Smooth muscle cell (in vitro differentiated cells): Measurements from ENCODE around the gene CYGB. TPM values are rescaled to one million over a fixed set of nuclear protein-coding genes. Genes with fewer than 3 reads are reported as not detected.

Experiments
- DNase-seq: peaks from one replicate; lab custom pipeline; 2025; ENCODE audit not compliant: unreplicated experiment; lab: John Stamatoyannopoulos, UW
- H2AFZ ChIP-seq: fragments of 200-600 bp; sonication (generic); 2 replicates; pipeline ENCODE4 v1.6.0; 2016; ENCODE audit warnings: antibody characterized with exemption, low read depth, mild to moderate bottlenecking
- H3F3A ChIP-seq: fragments of 200-600 bp; sonication (generic); 2 replicates; pipeline ENCODE4 v1.6.0; 2017; ENCODE audit warnings: antibody characterized with exemption, low read depth
- H3K27ac ChIP-seq: fragments of 200-600 bp; sonication (generic); 2 replicates; pipeline ENCODE4 v1.5.1; 2016; ENCODE audit warnings: low read depth, mild to moderate bottlenecking
- H3K27me3 ChIP-seq: fragments of 200-600 bp; sonication (generic); 2 replicates; pipeline ENCODE4 v1.6.1; 2016; ENCODE audit warnings: low read depth, mild to moderate bottlenecking
- H3K36me3 ChIP-seq: fragments of 200-600 bp; sonication (generic); 2 replicates; pipeline ENCODE4 v1.5.1; 2016; ENCODE audit warnings: low read depth
- H3K4me1 ChIP-seq: fragments of 200-600 bp; sonication (generic); 2 replicates; pipeline ENCODE4 v1.5.1; 2016; ENCODE audit warnings: low read depth
- H3K4me2 ChIP-seq: fragments of 200-600 bp; sonication (generic); 2 replicates; pipeline ENCODE4 v1.6.0; 2016; ENCODE audit warnings: mild to moderate bottlenecking
- H3K4me3 ChIP-seq: fragments of 200-600 bp; sonication (generic); 2 replicates; pipeline ENCODE4 v1.5.1; 2016; ENCODE audit warnings: mild to moderate bottlenecking
- H3K79me2 ChIP-seq: fragments of 200-600 bp; sonication (generic); 2 replicates; pipeline ENCODE4 v1.6.0; 2016; ENCODE audit warnings: low read depth, mild to moderate bottlenecking
- H3K9ac ChIP-seq: fragments of 200-600 bp; sonication (generic); 2 replicates; pipeline ENCODE4 v1.6.0; 2016; ENCODE audit warnings: low read depth
- H3K9me3 ChIP-seq: fragments of 200-600 bp; sonication (generic); replicated peaks from 2 replicates; pipeline ENCODE4 v1.5.1; 2016; ENCODE audit warnings: low read depth
- H4K20me1 ChIP-seq: fragments of 200-600 bp; sonication (generic); 2 replicates; pipeline ENCODE4 v1.6.0; 2016; ENCODE audit warnings: low read depth
- WGBS: methylation state at CpG from one replicate; pipeline ENCODE4 v1.1.7; 2016; ENCODE audit warnings: low lambda C conversion rate; 5-methylcytosine and 5-hydroxymethylcytosine counted together
- polyA plus RNA-seq: library from polyadenylated mRNA; unstranded; fragments of >200 nt; fragmentation: Nextera tagmentation; extraction: Ambion mirVana; gene quantifications from 2 replicates; pipeline ENCODE4 v1.2.1, GENCODE V29; 2016
- total RNA-seq: library from RNA; depleted of rRNA; stranded (reverse); fragments of >200 nt; gene quantifications from 2 replicates; pipeline ENCODE4 v1.2.3, GENCODE V29; 2014
- TF ChIP-seq, protein P1 (sequence below): fragments of 200-600 bp; sonication (generic); IDR thresholded peaks from 2 replicates; pipeline ENCODE4 v1.5.1; 2017; ENCODE audit warnings: borderline replicate concordance, mild to moderate bottlenecking, antibody characterized with exemption; ENCODE audit not compliant: insufficient read depth, poor library complexity, severe bottlenecking

Gene CYGB
- total and polyA plus RNA-seq, 2 experiments from 2014 or later, result 13.9 to 22.2 TPM

DNA sequence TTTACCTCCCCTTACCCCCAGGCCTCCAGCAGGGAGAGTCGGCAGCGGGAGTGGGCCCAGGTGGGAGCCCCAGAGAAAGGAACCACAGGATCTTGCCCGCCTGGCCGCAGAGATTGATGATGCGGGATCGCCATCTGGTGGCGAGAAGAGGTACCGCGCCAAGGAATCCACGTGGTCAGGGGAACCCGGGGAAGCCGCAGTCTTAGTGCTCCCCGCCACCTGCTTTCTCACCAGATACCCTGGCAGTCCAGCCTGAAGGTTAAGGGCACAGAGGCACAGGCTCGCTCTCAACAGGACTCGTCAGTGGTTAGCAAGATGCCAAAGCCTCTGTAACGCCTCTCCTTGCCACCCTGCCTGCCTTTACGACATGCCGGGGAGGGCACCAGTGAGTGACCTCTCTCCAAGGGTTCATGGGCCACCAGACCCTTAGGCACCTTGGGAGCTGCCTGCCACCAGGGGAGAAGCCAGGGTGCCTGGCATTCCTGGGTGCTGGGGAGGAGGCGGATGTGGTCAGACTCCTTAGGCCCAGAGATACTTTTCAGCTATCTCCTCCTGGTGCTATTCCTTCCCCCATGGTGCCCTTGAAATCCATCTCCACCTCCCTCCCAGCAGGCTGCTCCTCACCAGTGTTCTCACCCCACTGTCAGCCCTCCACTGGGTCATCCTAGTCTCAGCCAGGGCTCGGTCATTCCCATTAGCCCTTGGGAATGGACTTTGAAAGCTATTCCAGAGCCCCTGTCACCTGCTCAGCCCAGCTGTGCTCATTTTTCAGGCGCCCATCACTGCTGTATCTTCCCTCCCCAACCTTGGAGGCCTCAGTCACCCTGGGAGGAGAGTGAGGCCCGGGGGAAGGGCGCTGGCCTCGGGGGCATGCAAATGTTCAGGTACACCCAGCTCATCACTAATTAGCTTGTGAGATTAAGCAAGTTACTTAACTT lies 30.8 kb downstream of the CYGB start:
- TF ChIP-seq, protein P1, sequence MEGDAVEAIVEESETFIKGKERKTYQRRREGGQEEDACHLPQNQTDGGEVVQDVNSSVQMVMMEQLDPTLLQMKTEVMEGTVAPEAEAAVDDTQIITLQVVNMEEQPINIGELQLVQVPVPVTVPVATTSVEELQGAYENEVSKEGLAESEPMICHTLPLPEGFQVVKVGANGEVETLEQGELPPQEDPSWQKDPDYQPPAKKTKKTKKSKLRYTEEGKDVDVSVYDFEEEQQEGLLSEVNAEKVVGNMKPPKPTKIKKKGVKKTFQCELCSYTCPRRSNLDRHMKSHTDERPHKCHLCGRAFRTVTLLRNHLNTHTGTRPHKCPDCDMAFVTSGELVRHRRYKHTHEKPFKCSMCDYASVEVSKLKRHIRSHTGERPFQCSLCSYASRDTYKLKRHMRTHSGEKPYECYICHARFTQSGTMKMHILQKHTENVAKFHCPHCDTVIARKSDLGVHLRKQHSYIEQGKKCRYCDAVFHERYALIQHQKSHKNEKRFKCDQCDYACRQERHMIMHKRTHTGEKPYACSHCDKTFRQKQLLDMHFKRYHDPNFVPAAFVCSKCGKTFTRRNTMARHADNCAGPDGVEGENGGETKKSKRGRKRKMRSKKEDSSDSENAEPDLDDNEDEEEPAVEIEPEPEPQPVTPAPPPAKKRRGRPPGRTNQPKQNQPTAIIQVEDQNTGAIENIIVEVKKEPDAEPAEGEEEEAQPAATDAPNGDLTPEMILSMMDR, result peak; percentile 87
- peaks cover 11% of the 10 kb centered on the region for H3K27me3 ChIP-seq
- no peak overlapping the region for H3K4me3 ChIP-seq
- H3K79me2 ChIP-seq, result no peaks in the 10 kb centered on the region
- WGBS, result 32% methylated on average over 21 of the region's 24 CpGs
- H3K4me1 ChIP-seq, result no peaks in the 10 kb centered on the region
- no peaks in the 10 kb centered on the region for H3K36me3 ChIP-seq
- H2AFZ ChIP-seq, result no peak overlapping the region
- no peak overlapping the region for H3K27ac ChIP-seq
- H3K9me3 ChIP-seq, result no peaks in the 10 kb centered on the region
- H3K4me2 ChIP-seq, result no peak overlapping the region
- no peaks in the 10 kb centered on the region for H4K20me1 ChIP-seq
- H3K9ac ChIP-seq, result no peak overlapping the region
- DNase-seq, result peak; percentile 60
- H3F3A ChIP-seq, result no peaks in the 10 kb centered on the region

DNA sequence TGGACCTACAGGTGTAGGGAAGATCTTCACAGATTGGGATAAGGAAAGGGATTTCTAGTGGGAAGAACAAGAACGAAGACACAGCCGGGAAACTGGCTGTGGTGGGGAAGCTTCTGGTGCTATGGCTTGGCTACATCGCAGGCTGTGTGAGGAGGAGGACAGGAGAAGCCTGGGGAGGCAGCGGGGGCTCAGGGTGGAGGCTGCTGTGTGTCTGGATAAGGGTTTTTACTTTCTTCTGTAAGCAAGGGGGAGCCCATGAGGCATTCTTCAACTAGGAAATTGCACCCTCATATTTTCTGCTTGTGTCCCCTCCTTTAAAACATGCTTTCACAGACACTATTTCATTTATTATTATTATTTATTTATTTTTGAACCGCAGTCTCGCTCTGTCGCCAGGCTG lies 33.4 kb downstream of the CYGB start:
- 73% methylated on average over 7 of the region's 7 CpGs for WGBS
- peaks cover 16% of the 10 kb centered on the region for H3K4me1 ChIP-seq
- H3K9me3 ChIP-seq, result no peaks in the 10 kb centered on the region
- H3K4me2 ChIP-seq, result no peak overlapping the region
- DNase-seq, result no peak
- TF ChIP-seq, protein P1, result no peak
- H4K20me1 ChIP-seq, result peaks cover 4% of the 10 kb centered on the region
- peaks cover 11% of the 10 kb centered on the region for H3K27me3 ChIP-seq
- H3K4me3 ChIP-seq, result no peak overlapping the region
- no peaks in the 10 kb centered on the region for H3F3A ChIP-seq
- no peak overlapping the region for H3K9ac ChIP-seq
- H3K27ac ChIP-seq, result no peak overlapping the region
- no peak overlapping the region for H2AFZ ChIP-seq
- H3K79me2 ChIP-seq, result no peaks in the 10 kb centered on the region
- H3K36me3 ChIP-seq, result no peaks in the 10 kb centered on the region

DNA sequence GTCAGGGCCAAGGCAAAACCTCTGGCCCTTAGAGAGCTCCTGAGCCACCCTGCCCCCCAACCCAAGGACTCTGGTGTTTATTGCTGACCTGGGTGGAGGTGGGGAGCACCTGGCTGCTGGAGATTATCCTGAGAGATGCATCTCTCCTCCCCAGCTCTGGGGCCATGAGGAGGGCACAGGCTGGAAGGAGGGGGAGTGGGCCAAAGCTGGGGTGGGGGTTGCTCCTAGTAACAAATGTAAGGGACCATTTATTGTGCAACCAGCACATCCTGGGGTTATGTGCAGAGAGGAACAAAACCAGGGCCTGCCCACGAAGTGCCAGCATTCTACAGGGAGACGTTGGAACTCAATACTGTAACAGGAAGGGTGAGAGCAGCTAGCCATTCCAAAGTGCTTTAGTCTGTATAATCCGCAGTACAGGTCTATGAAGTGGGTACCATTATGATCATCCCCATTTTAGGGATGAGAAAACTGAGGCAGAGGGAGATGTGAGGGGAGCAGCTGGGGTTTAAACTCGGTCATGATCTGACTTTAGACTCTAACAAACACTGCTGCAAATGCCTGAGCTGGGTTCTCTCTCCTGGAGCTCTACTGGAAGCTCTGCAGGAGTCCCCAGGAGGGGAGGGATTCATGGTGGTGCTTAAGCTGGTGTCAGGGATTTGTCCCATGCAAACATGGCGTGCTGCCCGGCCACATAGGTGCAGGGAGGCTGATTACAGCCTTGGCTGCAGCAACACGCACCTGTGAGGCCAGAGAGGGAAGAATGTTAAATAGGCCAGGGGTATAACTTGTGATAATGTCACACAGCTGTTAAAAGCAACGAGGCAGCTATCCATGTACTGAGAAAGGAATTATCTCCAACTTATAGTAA lies 34.9 kb downstream of the CYGB start:
- H3K4me3 ChIP-seq, result no peak overlapping the region
- no peak for DNase-seq
- H3K4me2 ChIP-seq, result no peak overlapping the region
- no peak overlapping the region for H3K9ac ChIP-seq
- H4K20me1 ChIP-seq, result peaks cover 4% of the 10 kb centered on the region
- peaks cover 16% of the 10 kb centered on the region for H3K4me1 ChIP-seq
- H3K9me3 ChIP-seq, result no peaks in the 10 kb centered on the region
- TF ChIP-seq, protein P1, result no peak
- H3K27ac ChIP-seq, result no peak overlapping the region
- 91% methylated on average over 8 of the region's 8 CpGs for WGBS
- H3K36me3 ChIP-seq, result no peaks in the 10 kb centered on the region
- H3K79me2 ChIP-seq, result no peaks in the 10 kb centered on the region
- no peaks in the 10 kb centered on the region for H3F3A ChIP-seq
- peaks cover 9% of the 10 kb centered on the region for H3K27me3 ChIP-seq
- H2AFZ ChIP-seq, result no peak overlapping the region
